ENCODE data around the gene CFAP57.

Gene CFAP57

GRCh38 chr1:43279161-43279560 is 107.0 kb downstream of the CFAP57 start:
- no peak overlapping the region for H3K9ac ChIP-seq (ENCODE audit: insufficient read length, low read depth)
- TF ChIP-seq SUZ12 (IDR thresholded peaks at IDR 0.05; ENCODE audit: extremely low read depth, insufficient read depth, insufficient read length) (no peak), ZNF274 (IDR thresholded peaks at IDR 0.05; ENCODE audit: low read depth, low read length) (no peak), YY1 (IDR thresholded peaks at IDR 0.05; ENCODE audit: insufficient read depth, insufficient read length) (no peak)
- DNase-seq (ENCODE audit: low read depth, low spot score) = no peak

DNA sequence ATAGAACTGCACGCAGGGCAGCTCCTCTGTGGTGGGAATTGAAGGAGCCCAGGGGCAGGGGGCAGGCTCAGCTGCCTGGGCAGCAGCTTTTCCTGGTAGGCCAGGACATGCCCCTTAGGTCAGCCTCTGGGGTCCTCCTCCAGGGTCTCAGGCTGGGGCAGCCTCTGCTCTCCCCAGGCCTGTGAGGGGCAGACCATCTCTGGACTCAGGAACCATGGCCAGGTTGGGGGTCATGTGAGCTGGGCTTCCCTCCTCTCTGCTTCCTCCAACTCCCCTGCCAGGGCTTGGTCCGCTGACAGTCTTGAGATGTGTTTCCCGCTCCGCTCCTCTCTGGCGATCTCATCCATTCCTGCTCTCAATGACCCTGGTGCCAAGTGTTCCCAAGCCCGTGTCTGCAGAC is 107.5 kb downstream of the CFAP57 start:
- Histone ChIP-seq H3K4me3 (ENCODE audit: insufficient read length, low read depth) (no peak overlapping the region), H3K27me3 (ENCODE audit: insufficient read depth, insufficient read length) (no peaks in the 10 kb centered on the region), H3K4me1 (ENCODE audit: insufficient read depth, insufficient read length) (peaks cover 6% of the 10 kb centered on the region), H3K9ac (ENCODE audit: insufficient read length, low read depth) (no peak overlapping the region), H3K9me3 (ENCODE audit: insufficient read depth, low read length) (no peaks in the 10 kb centered on the region), H3K36me3 (ENCODE audit: insufficient read depth, insufficient read length, low read length) (no peaks in the 10 kb centered on the region)
- no peak for TF ChIP-seq YY1 (IDR thresholded peaks at IDR 0.05; ENCODE audit: insufficient read depth, insufficient read length)
- no peak for DNase-seq (ENCODE audit: low read depth, low spot score)

More at GRCh38 chr1:43279161-43279560, 107.0 kb downstream of the CFAP57 start:
- no peaks in the 10 kb centered on the region for H3K9me3 ChIP-seq (ENCODE audit: insufficient read depth, low read length)
- no peak overlapping the region for H3K4me3 ChIP-seq (ENCODE audit: insufficient read length, low read depth)
- H3K27me3 ChIP-seq (ENCODE audit: insufficient read depth, insufficient read length) = no peaks in the 10 kb centered on the region
- peaks cover 5% of the 10 kb centered on the region for H3K4me1 ChIP-seq (ENCODE audit: insufficient read depth, insufficient read length)
- no peaks in the 10 kb centered on the region for H3K36me3 ChIP-seq (ENCODE audit: insufficient read depth, insufficient read length, low read length)

GRCh38 chr1:43280692-43281091 is 108.6 kb downstream of the CFAP57 start:
- peaks cover 9% of the 10 kb centered on the region for H3K4me1 ChIP-seq (ENCODE audit: insufficient read depth, insufficient read length)
- no peak overlapping the region for H3K4me3 ChIP-seq (ENCODE audit: insufficient read length, low read depth)
- TF ChIP-seq ZNF274 (IDR thresholded peaks at IDR 0.05; ENCODE audit: low read depth, low read length) = no peak
- TF ChIP-seq SUZ12 (IDR thresholded peaks at IDR 0.05; ENCODE audit: extremely low read depth, insufficient read depth, insufficient read length) = no peak
- no peak for TF ChIP-seq YY1 (IDR thresholded peaks at IDR 0.05; ENCODE audit: insufficient read depth, insufficient read length)
- H3K9ac ChIP-seq (ENCODE audit: insufficient read length, low read depth) = no peak overlapping the region
- DNase-seq (ENCODE audit: low read depth, low spot score) = no peak
- no peaks in the 10 kb centered on the region for H3K36me3 ChIP-seq (ENCODE audit: insufficient read depth, insufficient read length, low read length)
- H3K9me3 ChIP-seq (ENCODE audit: insufficient read depth, low read length) = no peaks in the 10 kb centered on the region
- no peaks in the 10 kb centered on the region for H3K27me3 ChIP-seq (ENCODE audit: insufficient read depth, insufficient read length)

DNA sequence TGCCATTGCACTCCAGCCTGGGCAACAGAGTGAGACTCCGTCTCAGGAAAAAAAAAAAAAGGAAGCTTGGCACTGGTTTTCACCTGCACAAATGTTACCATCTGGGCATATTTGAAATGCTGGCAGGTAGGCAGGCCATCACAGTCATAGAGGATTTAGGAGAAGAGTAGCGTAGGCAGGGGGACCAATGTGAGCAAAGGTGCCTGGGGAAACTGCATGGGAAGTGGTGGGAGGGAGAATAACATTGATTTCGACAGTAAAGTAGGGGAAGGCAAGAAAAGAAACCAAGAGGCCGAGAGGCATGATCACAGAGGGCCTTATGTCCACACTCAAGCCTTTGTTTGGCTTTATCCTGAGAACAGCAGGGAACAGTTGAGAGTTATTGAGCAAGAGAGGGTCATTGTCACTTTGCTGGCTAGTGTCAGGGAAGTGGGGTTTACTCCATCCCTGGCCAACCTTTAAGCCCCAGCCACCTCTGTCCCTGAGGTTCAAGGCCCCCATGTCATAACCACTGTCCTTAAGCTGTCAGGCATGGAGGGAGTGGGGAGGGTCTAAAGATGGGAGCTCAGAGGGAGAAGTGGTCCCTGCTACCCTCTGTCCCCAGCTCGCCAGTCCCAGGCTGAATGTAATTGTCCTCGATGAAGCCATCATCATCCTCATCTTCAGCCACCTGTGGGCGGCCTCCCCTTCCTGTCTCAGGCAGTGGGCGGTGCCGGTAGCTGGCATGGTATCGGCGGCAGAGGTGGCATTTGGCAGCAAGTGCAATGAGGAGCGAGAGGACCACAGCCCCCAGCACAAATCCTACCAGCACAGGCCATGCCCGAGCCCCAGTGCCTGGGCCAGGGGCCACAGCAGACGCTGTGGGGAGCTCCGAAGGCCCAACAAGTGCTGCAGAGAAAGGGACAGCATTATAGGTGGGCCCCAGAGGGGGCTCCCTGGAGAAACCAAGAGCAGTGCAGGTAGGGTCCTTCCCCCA is 110.4 kb downstream of the CFAP57 start:
- H3K27me3 ChIP-seq (ENCODE audit: insufficient read depth, insufficient read length) = no peaks in the 10 kb centered on the region
- H3K9ac ChIP-seq (ENCODE audit: insufficient read length, low read depth) = no peak overlapping the region
- TF ChIP-seq SUZ12 (IDR thresholded peaks at IDR 0.05; ENCODE audit: extremely low read depth, insufficient read depth, insufficient read length) = no peak
- TF ChIP-seq YY1 (IDR thresholded peaks at IDR 0.05; ENCODE audit: insufficient read depth, insufficient read length) = no peak
- TF ChIP-seq ZNF274 (IDR thresholded peaks at IDR 0.05; ENCODE audit: low read depth, low read length) = no peak
- H3K4me3 ChIP-seq (ENCODE audit: insufficient read length, low read depth) = no peak overlapping the region
- no peaks in the 10 kb centered on the region for H3K36me3 ChIP-seq (ENCODE audit: insufficient read depth, insufficient read length, low read length)
- no peaks in the 10 kb centered on the region for H3K9me3 ChIP-seq (ENCODE audit: insufficient read depth, low read length)
- no peak for DNase-seq (ENCODE audit: low read depth, low spot score)
- peaks cover 13% of the 10 kb centered on the region for H3K4me1 ChIP-seq (ENCODE audit: insufficient read depth, insufficient read length)

GRCh38 chr1:43284065-43284464 is 111.9 kb downstream of the CFAP57 start:
- H3K9ac ChIP-seq (ENCODE audit: insufficient read length, low read depth) = no peak overlapping the region
- no peaks in the 10 kb centered on the region for H3K9me3 ChIP-seq (ENCODE audit: insufficient read depth, low read length)
- H3K4me3 ChIP-seq (ENCODE audit: insufficient read length, low read depth) = no peak overlapping the region
- H3K4me1 ChIP-seq (ENCODE audit: insufficient read depth, insufficient read length) = peaks cover 13% of the 10 kb centered on the region
- no peaks in the 10 kb centered on the region for H3K27me3 ChIP-seq (ENCODE audit: insufficient read depth, insufficient read length)
- no peak for DNase-seq (ENCODE audit: low read depth, low spot score)
- H3K36me3 ChIP-seq (ENCODE audit: insufficient read depth, insufficient read length, low read length) = no peaks in the 10 kb centered on the region
- TF ChIP-seq ZNF274 (IDR thresholded peaks at IDR 0.05; ENCODE audit: low read depth, low read length) (no peak), SUZ12 (IDR thresholded peaks at IDR 0.05; ENCODE audit: extremely low read depth, insufficient read depth, insufficient read length) (no peak), YY1 (IDR thresholded peaks at IDR 0.05; ENCODE audit: insufficient read depth, insufficient read length) (no peak)

DNA sequence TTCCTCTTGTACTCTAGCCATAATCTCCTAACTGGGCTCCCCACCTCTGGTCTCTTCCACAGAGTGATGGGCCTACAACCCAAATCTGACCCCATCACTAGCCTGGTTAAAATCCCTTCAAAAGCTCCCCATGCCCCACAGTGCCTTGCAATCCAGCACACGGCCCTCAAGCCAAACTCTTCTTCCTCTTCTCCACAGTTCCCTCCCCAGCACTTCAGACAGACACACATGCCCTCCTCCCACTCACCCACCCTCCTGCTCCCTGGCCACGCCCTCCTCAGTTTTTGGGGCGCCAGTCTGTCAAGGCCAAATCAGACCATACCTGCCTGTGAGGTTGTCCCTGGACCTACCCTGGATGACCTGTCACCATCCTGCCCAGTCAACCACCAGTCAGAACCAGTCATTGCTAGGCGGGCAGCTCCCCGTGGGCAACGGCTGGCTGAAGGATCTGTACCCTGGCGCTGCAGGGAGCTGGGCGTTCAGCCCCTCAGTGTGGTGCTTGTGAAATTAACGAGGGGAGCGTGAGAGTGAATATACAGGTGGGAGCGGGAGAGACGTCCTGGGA is 112.5 kb downstream of the CFAP57 start:
- H3K36me3 ChIP-seq (ENCODE audit: insufficient read depth, insufficient read length, low read length) = no peaks in the 10 kb centered on the region
- no peak for TF ChIP-seq ZNF274 (IDR thresholded peaks at IDR 0.05; ENCODE audit: low read depth, low read length)
- no peak for DNase-seq (ENCODE audit: low read depth, low spot score)
- no peaks in the 10 kb centered on the region for H3K9me3 ChIP-seq (ENCODE audit: insufficient read depth, low read length)
- no peak overlapping the region for H3K4me3 ChIP-seq (ENCODE audit: insufficient read length, low read depth)
- H3K4me1 ChIP-seq (ENCODE audit: insufficient read depth, insufficient read length) = peaks cover 13% of the 10 kb centered on the region
- H3K27me3 ChIP-seq (ENCODE audit: insufficient read depth, insufficient read length) = no peaks in the 10 kb centered on the region
- no peak overlapping the region for H3K9ac ChIP-seq (ENCODE audit: insufficient read length, low read depth)

GRCh38 chr1:43285269-43285990 is 113.3 kb downstream of the CFAP57 start, which contains the start of gene C1orf210:
TSS of gene C1orf210 (minus strand) at chr1:43285581. CDS start at chr1:43283270, 2,311 bp downstream.
- no peaks in the 10 kb centered on the region for H3K36me3 ChIP-seq (ENCODE audit: insufficient read depth, insufficient read length, low read length)
- H3K9me3 ChIP-seq (ENCODE audit: insufficient read depth, low read length) = no peaks in the 10 kb centered on the region
- H3K4me1 ChIP-seq (ENCODE audit: insufficient read depth, insufficient read length) = peaks cover 13% of the 10 kb centered on the region
- DNase-seq (ENCODE audit: low read depth, low spot score) = no peak
- no peak within 1 kb of the TSS for H3K4me3 ChIP-seq (ENCODE audit: insufficient read length, low read depth)
- no peak within 1 kb of the TSS for H3K9ac ChIP-seq (ENCODE audit: insufficient read length, low read depth)
- no peak for TF ChIP-seq ZNF274 (IDR thresholded peaks at IDR 0.05; ENCODE audit: low read depth, low read length)
- no peak for TF ChIP-seq SUZ12 (IDR thresholded peaks at IDR 0.05; ENCODE audit: extremely low read depth, insufficient read depth, insufficient read length)
- no peak for TF ChIP-seq YY1 (IDR thresholded peaks at IDR 0.05; ENCODE audit: insufficient read depth, insufficient read length)
- H3K27me3 ChIP-seq (ENCODE audit: insufficient read depth, insufficient read length) = no peaks in the 10 kb centered on the region
